ENCODE measurements around the gene TANC1.
"Not testable (repeated sequence)": the region's sequence is repeated elsewhere in the genome, so short reads cannot be mapped to it uniquely, and the experiment has no call there.

Gene TANC1

DNA sequence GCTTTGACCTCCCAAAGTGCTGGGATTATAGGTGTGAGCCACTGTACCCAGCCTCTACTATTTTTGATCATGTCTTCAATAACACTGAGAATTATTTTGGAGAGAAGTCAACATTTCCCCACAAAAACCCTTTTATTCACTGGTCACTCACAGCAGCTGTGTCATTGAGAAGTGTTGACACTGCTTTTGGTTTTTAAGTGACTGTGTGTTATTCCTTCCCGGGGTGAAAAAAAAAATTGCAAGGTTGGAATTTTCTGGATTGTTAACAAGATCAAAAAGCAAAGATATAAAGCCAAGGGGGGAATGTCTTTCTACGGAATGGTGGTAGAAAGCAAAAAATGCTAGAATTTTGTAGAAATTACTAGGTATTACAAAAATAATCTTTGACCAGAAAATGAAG is 61.5 kb downstream of the TANC1 start:
- DNase-seq (ENCODE audit: low read depth in 2 of 2) = no peak

GRCh38 chr2:159030674-159031380 is 62.4 kb downstream of the TANC1 start:
- DNase-seq (ENCODE audit: low read depth in 2 of 2) = no peak

DNA sequence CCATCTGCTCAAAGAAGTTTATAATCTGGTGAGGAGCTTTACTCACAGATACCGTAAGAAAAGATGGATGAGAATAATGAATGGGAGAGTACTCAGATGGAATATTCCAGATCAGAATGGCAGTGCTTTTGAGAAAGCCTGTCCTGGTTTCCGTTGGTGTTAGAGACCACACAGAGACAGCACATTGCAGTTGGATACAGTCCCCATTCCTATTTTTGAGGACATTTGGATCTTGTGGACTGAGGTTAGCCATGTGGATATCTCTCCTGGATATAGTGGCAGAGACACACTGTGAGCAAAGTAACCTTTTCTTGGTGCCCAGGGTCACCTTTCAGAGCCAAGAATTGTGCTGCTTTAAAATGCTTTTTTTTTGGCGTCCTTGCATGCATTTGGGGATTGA is 63.7 kb downstream of the TANC1 start:
- DNase-seq (ENCODE audit: low read depth in 2 of 2) = no peak

GRCh38 chr2:159032580-159032979 is 64.1 kb downstream of the TANC1 start:
- DNase-seq (ENCODE audit: low read depth in 2 of 2) = no peak

DNA sequence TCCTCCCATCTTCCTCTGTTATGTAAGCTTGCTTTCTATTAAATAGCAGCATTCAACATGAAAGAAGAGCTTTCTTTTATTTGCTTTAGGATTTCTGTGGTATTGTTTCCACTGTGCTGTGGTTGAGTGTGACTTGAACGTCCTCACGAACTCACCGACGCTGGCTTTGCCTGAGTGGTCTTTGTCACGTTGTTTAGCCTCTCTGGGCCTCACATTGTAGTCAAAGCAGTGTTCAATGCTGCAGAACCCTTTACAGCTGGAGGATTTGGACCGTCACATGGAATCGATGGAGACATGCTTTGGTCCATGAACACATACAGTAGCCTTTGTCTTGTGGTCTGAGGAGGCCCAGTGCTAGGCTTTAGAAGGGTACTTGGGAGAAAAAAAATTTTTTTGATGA is 66.3 kb downstream of the TANC1 start:
- DNase-seq (ENCODE audit: low read depth in 2 of 2) = no peak

DNA sequence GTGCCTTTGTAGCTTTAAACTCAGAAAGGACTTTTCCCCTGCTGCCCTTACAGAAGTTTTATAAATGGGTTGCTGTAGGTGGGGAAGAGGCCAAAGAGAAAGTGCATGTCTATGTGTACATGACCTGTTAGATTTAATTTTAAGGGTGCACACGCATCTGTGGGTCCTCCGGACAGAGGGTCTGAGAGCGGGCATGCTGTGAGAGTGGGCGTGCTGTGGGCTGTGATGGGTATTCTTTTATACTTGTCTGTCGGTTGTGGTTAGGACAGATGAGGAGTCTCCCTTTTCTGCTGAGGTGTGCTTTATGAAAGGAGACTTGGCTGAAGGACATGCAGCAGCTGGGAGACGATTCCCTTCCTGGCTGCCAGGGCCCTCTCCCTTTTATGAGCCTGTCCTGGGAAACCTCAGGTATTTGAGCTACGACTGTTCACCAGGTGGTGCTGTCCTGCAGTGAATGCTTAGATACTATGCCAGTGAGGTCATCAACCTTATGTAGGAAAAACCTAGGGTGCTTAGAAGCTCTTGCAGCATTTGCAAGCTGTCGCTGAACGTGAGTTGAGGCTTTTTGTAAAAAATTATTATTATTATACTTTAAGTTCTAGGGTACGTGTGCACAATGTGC is 67.5 kb downstream of the TANC1 start:
- DNase-seq (ENCODE audit: low read depth in 2 of 2) = no peak

DNA sequence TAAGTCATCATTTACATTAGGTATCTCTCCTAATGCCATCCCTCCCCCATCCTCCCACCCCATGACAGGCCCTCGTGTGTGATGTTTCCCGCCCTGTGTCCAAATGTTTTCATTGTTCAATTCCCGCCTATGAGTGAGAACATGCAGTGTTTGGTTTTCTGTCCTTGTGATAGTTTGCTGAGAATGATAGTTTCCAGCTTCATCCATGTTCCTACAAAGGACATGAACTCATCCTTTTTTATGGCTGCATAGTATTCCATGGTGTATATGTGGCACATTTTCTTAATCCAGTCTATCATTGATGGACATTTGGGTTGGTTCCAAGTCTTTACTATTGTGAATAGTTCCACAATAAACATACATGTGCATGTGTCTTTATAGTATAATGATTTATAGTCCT is 68.0 kb downstream of the TANC1 start:
- not testable (repeated sequence) for DNase-seq (ENCODE audit: low read depth in 2 of 2)

DNA sequence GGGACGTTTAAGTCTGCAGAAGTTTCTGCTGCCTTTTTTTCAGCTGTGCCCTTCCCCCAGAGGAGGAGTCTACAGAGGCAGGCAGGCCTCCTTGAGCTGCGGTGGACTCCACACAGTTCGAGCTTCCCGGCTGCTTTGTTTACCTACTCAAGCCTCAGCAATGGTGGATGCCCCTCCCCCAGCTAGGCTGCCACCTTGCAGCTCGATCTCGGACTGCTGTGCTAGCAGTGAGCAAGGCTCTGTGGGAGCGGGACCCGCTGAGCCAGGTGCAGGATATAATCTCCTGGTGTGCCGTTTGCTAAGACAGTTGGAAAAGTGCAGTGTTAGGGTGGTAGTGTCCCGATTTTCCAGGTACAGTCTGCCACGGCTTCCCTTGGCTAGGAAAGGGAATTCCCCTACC is 72.9 kb downstream of the TANC1 start:
- DNase-seq (ENCODE audit: low read depth in 2 of 2) = not testable (repeated sequence)

- no peak for DNase-seq (ENCODE audit: low read depth in 2 of 2)
Observed at GRCh38 chr2:159042115-159042850, 73.8 kb downstream of the TANC1 start.

GRCh38 chr2:159043710-159044109 is 75.3 kb downstream of the TANC1 start:
- DNase-seq (ENCODE audit: low read depth in 2 of 2) = no peak

GRCh38 chr2:159044804-159045286 is 76.4 kb downstream of the TANC1 start:
- DNase-seq (ENCODE audit: low read depth in 2 of 2) = no peak

- no peak for DNase-seq (ENCODE audit: low read depth in 2 of 2)
Observed at GRCh38 chr2:159045545-159046454, 77.4 kb downstream of the TANC1 start.

- no peak for DNase-seq (ENCODE audit: low read depth in 2 of 2)
Observed at GRCh38 chr2:159046966-159047365, 78.5 kb downstream of the TANC1 start.

DNA sequence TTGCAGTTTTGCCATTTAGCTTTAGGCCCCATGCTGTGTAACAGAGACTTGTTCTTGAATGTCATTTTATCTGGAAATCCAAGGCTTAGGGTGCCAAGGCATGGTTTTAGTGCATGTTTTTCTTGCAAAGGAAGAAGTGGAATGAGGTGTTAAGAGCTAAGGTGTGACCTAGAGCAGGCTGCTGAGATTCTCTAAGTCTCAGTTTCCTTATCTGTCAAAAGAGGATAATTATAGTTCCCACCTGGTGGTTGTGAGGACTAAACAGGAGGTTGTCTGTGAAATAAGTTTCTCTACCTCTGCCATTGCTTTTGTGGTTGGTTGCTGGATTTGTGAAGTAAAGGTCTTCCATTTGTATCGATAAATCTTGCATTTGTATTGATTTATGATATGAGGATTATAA is 82.0 kb downstream of the TANC1 start:
- DNase-seq (ENCODE audit: low read depth in 2 of 2) = no peak

DNA sequence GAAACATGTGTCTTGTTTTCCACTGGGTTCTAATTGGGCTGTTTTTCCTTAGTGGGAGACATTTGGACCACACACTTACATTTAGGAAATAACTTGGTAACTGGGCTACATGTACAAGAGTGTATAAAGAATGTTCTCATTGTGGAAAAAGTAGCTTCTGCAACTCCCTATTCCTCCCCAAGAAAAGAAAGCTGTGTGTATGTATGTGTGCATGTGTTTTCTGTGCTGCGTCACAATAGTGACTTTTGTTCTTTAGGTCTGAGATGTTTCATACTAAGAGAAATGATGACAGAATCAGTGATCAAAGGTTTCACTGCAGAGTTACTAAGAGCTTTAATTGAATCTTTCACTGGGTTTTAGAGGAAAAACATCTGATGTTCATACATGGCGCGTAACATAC is 82.7 kb downstream of the TANC1 start:
- no peak for DNase-seq (ENCODE audit: low read depth in 2 of 2)

DNA sequence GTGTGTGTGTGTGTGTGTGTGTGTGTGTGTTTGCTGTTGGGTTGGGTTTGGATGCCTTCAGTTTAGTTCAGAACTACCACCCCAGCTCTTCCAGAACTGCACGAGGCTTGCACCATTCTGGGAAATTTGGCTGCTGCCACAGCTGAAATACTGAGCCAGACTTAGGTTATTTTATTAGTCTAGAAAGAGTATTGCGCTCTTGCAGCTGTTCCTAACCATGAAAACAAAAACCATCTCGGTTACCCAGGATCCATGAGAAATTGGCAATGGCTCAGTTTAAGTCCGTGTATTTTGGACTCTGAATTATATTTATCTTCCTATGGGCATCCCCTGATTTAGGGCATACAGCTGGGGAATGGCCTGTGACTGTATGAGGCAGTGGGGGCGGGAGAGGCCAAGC is 83.2 kb downstream of the TANC1 start:
- DNase-seq (ENCODE audit: low read depth in 2 of 2) = no peak

DNA sequence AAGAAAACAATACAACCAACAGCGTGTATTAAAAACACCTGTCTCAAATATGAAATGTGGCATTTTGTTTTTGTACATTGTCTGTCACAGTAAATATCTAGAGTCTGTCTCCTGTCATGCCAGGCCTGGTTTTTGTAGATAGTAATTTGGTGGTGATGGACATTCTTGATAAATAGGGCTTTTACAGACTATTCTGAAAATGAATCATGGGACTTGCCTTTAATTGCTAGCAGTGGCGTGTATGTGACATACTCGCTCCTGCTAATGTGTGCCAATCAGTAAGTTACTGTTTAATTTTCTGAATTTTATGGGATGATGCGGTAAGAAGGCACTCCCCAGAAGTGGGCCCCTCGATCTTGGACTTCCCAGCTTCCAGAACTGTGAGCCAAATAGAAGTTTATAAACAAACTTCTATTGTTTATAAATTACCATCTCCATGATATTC is 83.7 kb downstream of the TANC1 start:
- no peak for DNase-seq (ENCODE audit: low read depth in 2 of 2)

GRCh38 chr2:159053161-159054031 is 85.0 kb downstream of the TANC1 start:
- no peak for DNase-seq (ENCODE audit: low read depth in 2 of 2)

GRCh38 chr2:159054032-159054334 is 85.5 kb downstream of the TANC1 start:
- no peak for DNase-seq (ENCODE audit: low read depth in 2 of 2)

DNA sequence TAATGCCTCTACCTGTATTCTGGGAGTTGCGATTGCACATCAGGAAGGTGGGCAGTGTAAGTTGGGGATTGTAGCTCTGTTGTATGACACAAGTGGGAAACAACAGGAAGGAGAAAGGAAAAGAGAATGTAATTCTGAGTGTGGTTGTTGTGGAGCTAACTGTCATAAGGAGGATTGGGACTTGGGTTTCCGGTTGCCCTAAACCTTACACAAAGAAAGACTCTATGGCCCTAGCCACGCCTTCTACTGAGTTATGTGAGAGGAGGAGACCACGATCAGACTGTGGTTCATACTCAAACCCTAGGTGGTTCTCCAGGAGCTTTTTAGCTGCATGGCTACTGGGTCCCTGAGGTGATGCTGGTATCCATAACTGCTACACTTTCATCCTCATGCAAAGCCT is 86.5 kb downstream of the TANC1 start:
- DNase-seq (ENCODE audit: low read depth in 2 of 2) = no peak

GRCh38 chr2:159060518-159060917 is 92.1 kb downstream of the TANC1 start:
- no peak for DNase-seq (ENCODE audit: low read depth in 2 of 2)

Data from stimulated activated CD4-positive, alpha-beta T cell treated with anti-CD3 and anti-CD28 coated beads, Interleukin-15, amount 100 ng/mL, for 48 hours (primary cell).